ENCODE results near the gene RHEBL1.

GRCh38 chr12:49043241-49043640, 26.5 kb downstream of the RHEBL1 start:
- TF ChIP-seq CTCF (IDR thresholded peaks at IDR 0.05 in 4 of 5, conservative IDR thresholded peaks at IDR 0.05 in 1 of 5) (no peak), POLR2A (IDR thresholded peaks at IDR 0.05) (no peak)

Measured in gastrocnemius medialis (tissue), 4 donors.